Smooth muscle cell (in vitro differentiated cells): ENCODE measurements around the gene FOXP2. TPM values are rescaled to one million over a fixed set of nuclear protein-coding genes. Genes with fewer than 3 reads are reported as not detected.

Experiments used
- DNase-seq: peaks from one replicate; lab custom pipeline; 2025; ENCODE audit not compliant: unreplicated experiment; lab: John Stamatoyannopoulos, UW
- H2AFZ ChIP-seq: fragments of 200-600 bp; sonication (generic); 2 replicates; pipeline ENCODE4 v1.6.0; 2016; ENCODE audit warnings: antibody characterized with exemption, low read depth, mild to moderate bottlenecking
- H3F3A ChIP-seq: fragments of 200-600 bp; sonication (generic); 2 replicates; pipeline ENCODE4 v1.6.0; 2017; ENCODE audit warnings: antibody characterized with exemption, low read depth
- H3K27ac ChIP-seq: fragments of 200-600 bp; sonication (generic); 2 replicates; pipeline ENCODE4 v1.5.1; 2016; ENCODE audit warnings: low read depth, mild to moderate bottlenecking
- H3K27me3 ChIP-seq: fragments of 200-600 bp; sonication (generic); 2 replicates; pipeline ENCODE4 v1.6.1; 2016; ENCODE audit warnings: low read depth, mild to moderate bottlenecking
- H3K36me3 ChIP-seq: fragments of 200-600 bp; sonication (generic); 2 replicates; pipeline ENCODE4 v1.5.1; 2016; ENCODE audit warnings: low read depth
- H3K4me1 ChIP-seq: fragments of 200-600 bp; sonication (generic); 2 replicates; pipeline ENCODE4 v1.5.1; 2016; ENCODE audit warnings: low read depth
- H3K4me2 ChIP-seq: fragments of 200-600 bp; sonication (generic); 2 replicates; pipeline ENCODE4 v1.6.0; 2016; ENCODE audit warnings: mild to moderate bottlenecking
- H3K4me3 ChIP-seq: fragments of 200-600 bp; sonication (generic); 2 replicates; pipeline ENCODE4 v1.5.1; 2016; ENCODE audit warnings: mild to moderate bottlenecking
- H3K79me2 ChIP-seq: fragments of 200-600 bp; sonication (generic); 2 replicates; pipeline ENCODE4 v1.6.0; 2016; ENCODE audit warnings: low read depth, mild to moderate bottlenecking
- H3K9ac ChIP-seq: fragments of 200-600 bp; sonication (generic); 2 replicates; pipeline ENCODE4 v1.6.0; 2016; ENCODE audit warnings: low read depth
- H3K9me3 ChIP-seq: fragments of 200-600 bp; sonication (generic); replicated peaks from 2 replicates; pipeline ENCODE4 v1.5.1; 2016; ENCODE audit warnings: low read depth
- H4K20me1 ChIP-seq: fragments of 200-600 bp; sonication (generic); 2 replicates; pipeline ENCODE4 v1.6.0; 2016; ENCODE audit warnings: low read depth
- WGBS: methylation state at CpG from one replicate; pipeline ENCODE4 v1.1.7; 2016; ENCODE audit warnings: low lambda C conversion rate; 5-methylcytosine and 5-hydroxymethylcytosine counted together
- polyA plus RNA-seq: library from polyadenylated mRNA; unstranded; fragments of >200 nt; fragmentation: Nextera tagmentation; extraction: Ambion mirVana; gene quantifications from 2 replicates; pipeline ENCODE4 v1.2.1, GENCODE V29; 2016
- total RNA-seq: library from RNA; depleted of rRNA; stranded (reverse); fragments of >200 nt; gene quantifications from 2 replicates; pipeline ENCODE4 v1.2.3, GENCODE V29; 2014
- TF ChIP-seq, protein P1 (sequence below): fragments of 200-600 bp; sonication (generic); IDR thresholded peaks from 2 replicates; pipeline ENCODE4 v1.5.1; 2017; ENCODE audit warnings: borderline replicate concordance, mild to moderate bottlenecking, antibody characterized with exemption; ENCODE audit not compliant: insufficient read depth, poor library complexity, severe bottlenecking

FOXP2 gene
- total and polyA plus RNA-seq, 2 experiments from 2014 or later = 0.86 to 1.1 TPM

DNA sequence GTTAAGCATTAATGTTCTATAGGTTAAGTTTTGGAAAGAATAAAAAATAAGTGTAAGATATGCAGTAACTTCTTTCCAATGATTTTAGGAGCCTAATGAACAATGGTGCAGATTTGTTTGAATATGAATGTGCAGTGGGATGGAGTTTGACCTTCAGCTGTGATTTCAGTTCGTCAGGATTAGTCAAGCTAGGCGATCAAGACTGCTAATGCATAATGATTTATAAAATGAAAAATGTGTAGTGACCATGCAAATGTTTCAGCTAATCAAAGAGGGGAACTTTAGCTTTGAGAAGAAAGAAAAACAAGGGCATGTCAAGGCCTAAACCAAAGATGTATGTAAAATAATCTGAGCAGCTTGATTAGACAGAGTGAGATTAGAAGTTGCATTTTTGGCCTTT lies 208.5 kb downstream of the FOXP2 start:
- WGBS = 74% methylated on average over 2 of the region's 2 CpGs
- peaks cover 6% of the 10 kb centered on the region for H3K27me3 ChIP-seq
- H2AFZ ChIP-seq = no peak overlapping the region
- H3F3A ChIP-seq = no peaks in the 10 kb centered on the region
- H3K36me3 ChIP-seq = no peaks in the 10 kb centered on the region
- no peaks in the 10 kb centered on the region for H4K20me1 ChIP-seq
- DNase-seq = no peak
- H3K4me3 ChIP-seq = no peak overlapping the region
- H3K9me3 ChIP-seq = no peaks in the 10 kb centered on the region
- H3K79me2 ChIP-seq = no peaks in the 10 kb centered on the region
- H3K9ac ChIP-seq = no peak overlapping the region
- TF ChIP-seq, protein P1, sequence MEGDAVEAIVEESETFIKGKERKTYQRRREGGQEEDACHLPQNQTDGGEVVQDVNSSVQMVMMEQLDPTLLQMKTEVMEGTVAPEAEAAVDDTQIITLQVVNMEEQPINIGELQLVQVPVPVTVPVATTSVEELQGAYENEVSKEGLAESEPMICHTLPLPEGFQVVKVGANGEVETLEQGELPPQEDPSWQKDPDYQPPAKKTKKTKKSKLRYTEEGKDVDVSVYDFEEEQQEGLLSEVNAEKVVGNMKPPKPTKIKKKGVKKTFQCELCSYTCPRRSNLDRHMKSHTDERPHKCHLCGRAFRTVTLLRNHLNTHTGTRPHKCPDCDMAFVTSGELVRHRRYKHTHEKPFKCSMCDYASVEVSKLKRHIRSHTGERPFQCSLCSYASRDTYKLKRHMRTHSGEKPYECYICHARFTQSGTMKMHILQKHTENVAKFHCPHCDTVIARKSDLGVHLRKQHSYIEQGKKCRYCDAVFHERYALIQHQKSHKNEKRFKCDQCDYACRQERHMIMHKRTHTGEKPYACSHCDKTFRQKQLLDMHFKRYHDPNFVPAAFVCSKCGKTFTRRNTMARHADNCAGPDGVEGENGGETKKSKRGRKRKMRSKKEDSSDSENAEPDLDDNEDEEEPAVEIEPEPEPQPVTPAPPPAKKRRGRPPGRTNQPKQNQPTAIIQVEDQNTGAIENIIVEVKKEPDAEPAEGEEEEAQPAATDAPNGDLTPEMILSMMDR = no peak
- no peak overlapping the region for H3K27ac ChIP-seq
- H3K4me1 ChIP-seq = no peaks in the 10 kb centered on the region
- H3K4me2 ChIP-seq = no peak overlapping the region

DNA sequence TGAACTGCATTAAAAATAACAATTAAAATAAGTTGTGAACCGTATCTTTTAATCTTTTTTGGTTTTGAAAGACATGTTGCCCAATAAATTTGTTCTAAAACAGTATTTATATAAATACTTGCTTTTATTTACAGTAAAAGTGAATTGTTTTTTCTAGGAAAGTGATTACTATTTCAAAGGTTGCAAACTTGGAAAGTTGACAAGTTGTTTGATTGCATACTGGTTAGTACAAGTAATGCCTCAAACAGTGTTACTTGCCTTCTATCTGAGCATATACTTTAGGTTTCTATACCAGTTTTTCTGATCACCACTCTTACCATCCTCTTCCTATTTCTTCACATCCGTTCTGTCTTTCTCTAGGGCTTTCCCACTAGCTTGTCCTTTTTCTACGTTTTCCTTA lies 212.6 kb downstream of the FOXP2 start:
- no peak overlapping the region for H3K9ac ChIP-seq
- H3F3A ChIP-seq = no peaks in the 10 kb centered on the region
- no peaks in the 10 kb centered on the region for H3K27me3 ChIP-seq
- no peak for DNase-seq
- no peak overlapping the region for H3K27ac ChIP-seq
- H3K79me2 ChIP-seq = no peaks in the 10 kb centered on the region
- no peaks in the 10 kb centered on the region for H3K9me3 ChIP-seq
- no peaks in the 10 kb centered on the region for H4K20me1 ChIP-seq
- no peak overlapping the region for H3K4me2 ChIP-seq
- TF ChIP-seq, protein P1 = no peak
- no peaks in the 10 kb centered on the region for H3K36me3 ChIP-seq
- 87% methylated on average over 3 of the region's 3 CpGs for WGBS
- no peak overlapping the region for H3K4me3 ChIP-seq
- no peaks in the 10 kb centered on the region for H3K4me1 ChIP-seq
- no peak overlapping the region for H2AFZ ChIP-seq

GRCh38 chr7:114628362-114628761 lies 213.7 kb downstream of the FOXP2 start:
- WGBS = 75% methylated on average over 2 of the region's 2 CpGs

DNA sequence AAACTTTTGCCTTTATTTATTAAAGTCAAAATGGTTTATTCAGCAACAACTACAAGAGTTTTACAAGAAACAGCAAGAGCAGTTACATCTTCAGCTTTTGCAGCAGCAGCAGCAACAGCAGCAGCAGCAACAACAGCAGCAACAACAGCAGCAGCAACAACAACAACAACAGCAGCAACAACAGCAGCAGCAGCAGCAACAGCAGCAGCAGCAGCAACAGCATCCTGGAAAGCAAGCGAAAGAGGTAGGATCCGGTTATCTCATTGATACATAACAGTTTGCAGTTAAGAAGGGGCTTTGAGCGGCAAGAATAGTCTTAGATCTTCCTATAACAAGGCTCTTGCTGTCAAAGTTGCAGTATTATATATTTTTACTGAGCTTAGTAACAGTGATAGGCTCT lies 215.1 kb downstream of the FOXP2 start:
- Histone ChIP-seq H3K4me2 (no peak overlapping the region), H3K9ac (no peak overlapping the region), H3K9me3 (no peaks in the 10 kb centered on the region), H3F3A (no peaks in the 10 kb centered on the region), H3K79me2 (no peaks in the 10 kb centered on the region), H3K36me3 (no peaks in the 10 kb centered on the region), H3K4me3 (no peak overlapping the region), H4K20me1 (no peaks in the 10 kb centered on the region), H3K27ac (no peak overlapping the region), H2AFZ (peak overlapping the region; percentile 41), H3K4me1 (no peaks in the 10 kb centered on the region), H3K27me3 (no peaks in the 10 kb centered on the region)
- DNase-seq = no peak
- 68% methylated on average over 3 of the region's 3 CpGs for WGBS
- TF ChIP-seq, protein P1 = no peak

More at GRCh38 chr7:114628362-114628761, 213.7 kb downstream of the FOXP2 start:
- Histone ChIP-seq H3K4me3 (no peak overlapping the region), H3F3A (no peaks in the 10 kb centered on the region), H2AFZ (no peak overlapping the region), H3K4me2 (no peak overlapping the region), H3K79me2 (no peaks in the 10 kb centered on the region), H3K27me3 (no peaks in the 10 kb centered on the region), H3K9me3 (no peaks in the 10 kb centered on the region), H4K20me1 (no peaks in the 10 kb centered on the region), H3K9ac (no peak overlapping the region), H3K36me3 (no peaks in the 10 kb centered on the region), H3K27ac (no peak overlapping the region), H3K4me1 (no peaks in the 10 kb centered on the region)
- no peak for DNase-seq
- TF ChIP-seq, protein P1 = no peak
